GM18858 (cell line): Measurements from ENCODE around the gene ATG2B.
"Not testable (repeated sequence)": the region's sequence is repeated elsewhere in the genome, so short reads cannot be mapped to it uniquely, and the experiment has no call there.

Experiments
- ATAC-seq: cut with Tn5 transposase; IDR thresholded peaks from one replicate; pipeline ENCODE4 v1.9.1; 2021; ENCODE audit not compliant: unreplicated experiment

The ATG2B gene

GRCh38 chr14:96255501-96256366 is 107.4 kb downstream of the ATG2B start, which contains the start of gene BDKRB1:
Gene BDKRB1 (plus strand): TSS chr14:96256210. CDS start chr14:96263683, 7,473 bp downstream.
- no peak for ATAC-seq

GRCh38 chr14:96254687-96255086 is 108.5 kb downstream of the ATG2B start:
- ATAC-seq: no peak

DNA sequence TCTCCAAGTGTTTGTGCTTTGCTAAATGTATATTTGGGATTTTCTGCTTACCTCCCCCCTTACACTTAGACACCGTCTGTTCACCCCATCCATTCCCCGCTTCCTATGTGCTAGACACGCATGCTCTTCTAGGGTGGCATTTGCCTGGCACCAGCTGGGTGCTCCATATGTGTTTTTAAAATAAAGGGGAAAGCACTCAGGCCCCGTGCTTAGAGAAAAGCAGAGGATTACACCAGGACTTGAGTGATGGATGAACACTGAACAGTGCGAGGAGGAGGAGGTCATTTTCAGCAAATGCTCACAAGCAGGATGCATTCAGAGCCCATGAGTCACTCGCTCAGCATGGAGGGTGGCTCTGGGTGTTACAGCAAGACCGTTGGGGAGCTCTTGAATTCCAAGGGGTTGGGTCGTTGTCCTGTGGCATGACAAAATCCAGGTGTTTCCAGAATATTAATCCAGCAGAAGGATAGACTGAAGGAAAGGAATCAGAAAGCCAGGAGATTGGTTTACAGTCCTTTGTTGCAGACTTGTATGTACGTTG is 110.1 kb downstream of the ATG2B start:
- ATAC-seq: no peak

DNA sequence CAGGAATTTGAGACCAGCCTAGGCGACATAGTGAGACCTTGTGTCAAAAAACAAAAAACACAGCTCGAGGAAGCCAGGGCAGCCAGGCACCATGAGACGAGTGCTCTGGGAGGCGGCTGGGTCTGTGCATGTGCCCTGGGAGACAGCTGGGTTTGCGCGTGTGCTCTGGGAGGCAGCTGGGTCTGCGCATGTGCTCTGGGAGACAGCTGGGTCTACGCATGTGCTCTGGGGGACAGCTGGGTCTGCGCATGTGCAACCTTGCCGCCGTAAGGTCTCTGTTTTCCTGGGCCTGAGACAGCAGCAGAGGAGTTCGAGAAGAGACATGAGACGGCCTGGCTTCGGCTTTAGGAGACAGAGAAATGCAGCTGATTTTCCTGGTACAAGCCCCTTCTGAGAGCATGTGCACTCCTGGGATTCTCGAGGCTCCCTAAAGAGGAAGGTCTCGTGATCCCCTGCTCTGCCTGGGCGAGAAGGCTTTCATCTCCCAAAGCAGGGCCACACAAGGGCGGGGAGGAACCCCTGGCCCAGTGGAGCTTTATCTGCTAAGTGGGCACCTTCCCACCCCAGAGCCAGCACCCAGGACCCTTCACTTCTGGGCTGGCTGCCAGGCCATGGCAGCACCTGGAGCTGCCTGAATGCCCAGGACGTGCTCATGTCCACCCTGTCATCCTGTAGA is 110.7 kb downstream of the ATG2B start:
- no peak for ATAC-seq

DNA sequence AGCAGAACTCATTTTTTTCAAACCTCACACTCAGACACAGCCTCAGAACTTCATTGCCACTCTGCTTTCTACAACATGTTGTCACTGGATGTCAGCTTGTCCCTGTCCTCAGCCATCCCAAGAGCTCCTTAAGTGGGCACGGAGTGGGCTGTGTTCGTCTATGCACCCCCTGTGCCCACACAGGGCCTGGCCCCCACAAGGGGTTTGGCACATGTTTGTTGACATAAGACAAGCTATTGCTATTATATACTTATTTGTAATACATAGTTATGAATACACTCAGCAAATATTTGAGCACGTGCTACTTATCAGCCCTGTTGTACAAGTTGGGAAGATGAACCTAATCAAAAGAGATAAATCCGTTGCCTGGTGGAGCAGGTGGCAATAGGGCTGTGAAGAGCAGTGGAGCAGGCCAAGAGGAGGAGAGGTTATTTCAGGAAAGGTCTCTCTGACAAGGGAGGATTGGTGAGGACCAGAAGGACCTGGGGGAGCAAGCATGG is 111.4 kb downstream of the ATG2B start:
- ATAC-seq: no peak

GRCh38 chr14:96250485-96250884 is 112.7 kb downstream of the ATG2B start:
- no peak for ATAC-seq

DNA sequence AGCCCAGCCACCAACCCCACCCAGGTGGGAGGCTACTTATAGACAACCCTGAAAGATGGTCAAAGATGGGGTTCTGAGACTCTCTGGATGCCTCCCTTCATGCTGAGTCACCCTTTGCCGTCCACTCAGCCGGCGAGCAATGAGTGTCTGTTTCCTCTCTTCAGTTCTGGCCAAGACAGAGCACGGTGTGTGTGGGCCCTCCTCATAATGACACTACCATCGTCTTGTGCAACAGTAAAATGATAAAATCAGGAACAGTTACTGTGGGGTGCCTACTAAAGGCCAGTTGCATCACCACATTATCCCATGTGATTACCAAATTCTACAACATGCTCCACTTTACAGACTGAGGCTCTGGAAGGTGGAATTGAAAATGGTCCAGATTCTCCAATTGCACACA is 114.1 kb downstream of the ATG2B start:
- ATAC-seq: no peak

DNA sequence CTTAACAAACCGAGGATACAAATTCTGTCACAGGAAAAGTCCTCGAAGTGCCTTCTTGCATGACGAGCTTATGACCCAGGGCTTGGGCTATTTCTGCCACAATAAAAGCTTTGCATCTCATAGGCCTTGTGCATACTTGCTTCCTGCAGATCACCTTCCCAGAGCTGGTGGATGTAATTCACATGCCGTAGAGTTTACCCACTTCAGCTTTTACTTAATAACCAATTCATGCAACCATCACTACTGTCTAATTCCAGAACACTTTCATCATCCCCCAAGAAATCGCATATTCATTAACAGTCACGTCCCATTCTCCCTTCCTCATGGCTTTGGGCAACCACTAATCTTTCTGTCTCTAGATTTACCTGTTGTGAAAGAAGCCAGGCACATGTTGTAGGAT is 116.1 kb downstream of the ATG2B start:
- no peak for ATAC-seq

GRCh38 chr14:96246539-96246847 is 116.6 kb downstream of the ATG2B start:
- no peak for ATAC-seq

- ATAC-seq: no peak
These were observed 117.2 kb downstream of the ATG2B start for GRCh38 chr14:96245710-96246538.

- not testable (repeated sequence) for ATAC-seq
These were observed 118.1 kb downstream of the ATG2B start for GRCh38 chr14:96245074-96245473.

DNA sequence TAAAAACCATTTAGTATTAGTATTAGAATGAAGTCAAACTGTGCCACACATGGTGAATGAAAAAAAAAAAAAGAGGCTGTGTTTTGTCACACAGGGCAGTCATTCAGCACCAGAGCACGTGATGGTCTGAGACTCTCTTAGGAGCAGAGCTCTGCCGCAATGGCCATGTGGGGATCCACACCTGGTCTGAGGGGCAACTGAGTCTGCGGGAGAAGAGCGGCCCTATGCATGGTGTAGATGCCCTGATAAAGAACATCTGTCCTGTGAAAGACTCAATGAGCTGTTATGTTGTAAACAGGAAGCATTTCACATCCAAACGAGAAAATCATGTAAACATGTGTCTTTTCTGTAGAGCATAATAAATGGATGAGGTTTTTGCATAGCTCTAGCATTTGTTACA is 119.4 kb downstream of the ATG2B start:
- ATAC-seq: no peak

GRCh38 chr14:96242126-96242525 is 121.0 kb downstream of the ATG2B start:
- ATAC-seq: no peak

GRCh38 chr14:96240641-96241040 is 122.5 kb downstream of the ATG2B start:
- ATAC-seq: no peak

DNA sequence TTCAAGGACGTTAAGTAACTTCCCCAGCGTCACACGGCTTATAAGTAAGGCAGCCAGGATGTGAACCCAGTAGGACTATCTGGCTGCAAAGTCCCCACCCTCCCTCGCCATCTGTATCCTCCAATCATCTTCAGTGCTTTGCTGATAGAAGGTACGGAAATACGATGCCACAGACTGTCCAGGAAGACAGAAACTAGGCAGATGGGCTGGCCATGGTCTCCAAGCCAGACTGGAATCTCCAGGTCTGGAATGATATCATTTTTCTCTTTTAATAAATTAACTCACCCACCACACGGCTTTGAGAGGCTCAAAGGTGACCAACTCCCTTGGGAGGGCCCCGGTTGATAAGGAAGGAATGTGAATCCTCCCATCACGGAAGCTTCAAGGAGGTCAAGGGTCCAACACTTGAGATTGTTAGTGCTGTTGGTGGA is 123.4 kb downstream of the ATG2B start:
- ATAC-seq: no peak

GRCh38 chr14:96238676-96239265 is 124.4 kb downstream of the ATG2B start:
- no peak for ATAC-seq

- ATAC-seq: no peak
These were observed 125.5 kb downstream of the ATG2B start for GRCh38 chr14:96237641-96238040.

DNA sequence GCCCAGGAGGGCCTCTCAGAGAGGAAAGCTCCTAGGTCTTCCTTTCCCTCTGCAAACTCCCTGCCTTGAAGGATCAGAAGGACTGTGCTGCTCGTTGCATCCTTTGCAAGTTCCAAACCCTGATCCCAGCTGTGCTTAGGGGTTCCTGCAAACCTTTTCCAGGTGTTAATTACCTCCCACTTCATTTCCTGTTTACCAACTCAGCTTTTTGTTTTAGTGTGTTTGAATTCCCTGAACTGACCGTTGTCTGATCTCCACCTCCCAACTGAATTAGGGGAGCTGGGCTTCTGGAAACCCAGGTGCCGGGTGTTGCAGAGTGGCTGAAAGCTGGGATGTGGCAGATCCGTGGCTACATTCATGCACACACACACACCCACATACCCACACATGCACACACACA is 127.7 kb downstream of the ATG2B start:
- ATAC-seq: no peak

DNA sequence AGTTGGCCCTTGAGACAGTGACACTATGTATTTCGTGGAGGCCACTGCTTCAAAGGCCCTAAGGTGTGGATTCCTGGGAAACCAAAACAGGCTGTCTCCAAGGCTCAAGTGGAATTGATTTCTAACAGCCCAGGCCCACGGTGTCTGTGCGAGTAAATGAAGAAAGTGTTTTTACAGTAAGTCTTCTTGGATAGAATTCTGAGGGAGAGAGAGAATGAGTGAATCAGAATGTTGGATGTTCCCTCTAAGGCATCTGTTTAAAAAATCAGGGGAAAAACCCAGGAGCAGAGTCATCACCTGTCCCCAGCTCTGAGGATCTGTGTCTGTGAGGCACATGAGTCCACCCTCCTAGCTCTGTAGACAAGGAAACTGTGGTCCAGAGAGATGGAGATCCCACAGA is 129.5 kb downstream of the ATG2B start:
- ATAC-seq: no peak

- no peak for ATAC-seq
These were observed 130.6 kb downstream of the ATG2B start for GRCh38 chr14:96232506-96232905.
